Stimulated activated CD8-positive, alpha-beta memory T cell treated with anti-CD3 and anti-CD28 coated beads, Interleukin-7, amount 100 ng/mL, for 24 hours (primary cell): ENCODE measurements around the gene ATF5.
"Not testable (repeated sequence)": the region's sequence is repeated elsewhere in the genome, so short reads cannot be mapped to it uniquely, and the experiment has no call there.

Experiments used
- DNase-seq: peaks from one replicate; pipeline ENCODE4 v3.0.0-alpha.2; 2020; ENCODE audit warnings: low read depth

The ATF5 gene

DNA sequence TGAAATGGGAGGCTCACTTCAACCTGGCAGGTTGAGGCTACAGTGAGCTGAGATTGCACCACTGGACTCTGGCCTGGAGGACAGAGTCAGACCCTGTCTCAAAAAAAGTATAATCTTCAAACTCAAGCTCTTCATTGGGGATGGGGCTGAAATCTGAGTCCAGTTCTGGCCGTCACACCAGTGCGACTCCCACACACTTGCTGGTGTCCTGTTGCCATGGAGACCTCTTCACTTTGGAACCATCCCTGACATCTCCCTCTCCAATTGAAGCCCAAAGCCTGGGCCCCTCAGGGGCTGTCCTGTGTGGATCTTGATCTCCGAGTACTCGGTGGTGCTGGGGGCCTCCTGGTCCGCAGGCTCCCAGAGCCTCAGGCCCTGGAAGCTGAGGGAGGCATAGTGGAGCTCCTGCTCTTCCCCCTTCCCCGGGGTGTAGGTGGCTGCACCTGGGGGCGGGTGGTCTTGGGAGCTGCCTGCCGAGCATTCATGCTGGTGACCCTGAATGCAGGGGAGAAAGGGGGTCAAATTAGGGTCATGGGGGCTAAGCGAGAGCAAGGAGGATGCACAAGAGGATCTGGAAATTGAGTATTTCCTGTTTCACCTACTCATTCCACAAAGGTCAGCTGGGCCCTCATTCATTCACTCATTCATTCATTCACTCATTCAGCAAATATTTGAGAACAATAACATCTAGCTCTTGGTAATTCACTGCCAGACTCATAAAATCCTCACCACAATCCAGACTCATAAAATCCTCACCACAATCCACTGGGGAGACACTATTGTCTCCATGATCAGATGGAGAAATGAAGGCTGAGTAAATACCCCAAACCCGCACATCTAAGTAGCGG is 21.0 kb downstream of the ATF5 start:
- DNase-seq: no peak

DNA sequence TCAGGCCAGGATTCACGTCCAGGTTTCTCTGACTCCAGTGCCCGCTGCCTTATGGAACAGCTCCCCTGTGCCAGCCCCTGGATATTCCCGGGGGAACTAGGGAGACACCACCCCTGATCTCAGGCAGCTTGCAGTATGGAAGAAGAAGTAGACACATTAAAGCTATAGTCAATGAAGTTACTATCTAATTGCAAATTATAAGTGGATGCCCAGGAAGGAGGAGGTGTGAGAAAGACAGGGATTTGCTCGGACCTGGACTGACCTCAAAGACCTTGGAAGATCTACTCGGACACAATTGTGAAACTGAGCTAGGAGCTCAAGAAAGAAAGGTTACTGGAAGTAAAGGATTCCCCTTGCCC is 21.6 kb downstream of the ATF5 start:
- DNase-seq: no peak

DNA sequence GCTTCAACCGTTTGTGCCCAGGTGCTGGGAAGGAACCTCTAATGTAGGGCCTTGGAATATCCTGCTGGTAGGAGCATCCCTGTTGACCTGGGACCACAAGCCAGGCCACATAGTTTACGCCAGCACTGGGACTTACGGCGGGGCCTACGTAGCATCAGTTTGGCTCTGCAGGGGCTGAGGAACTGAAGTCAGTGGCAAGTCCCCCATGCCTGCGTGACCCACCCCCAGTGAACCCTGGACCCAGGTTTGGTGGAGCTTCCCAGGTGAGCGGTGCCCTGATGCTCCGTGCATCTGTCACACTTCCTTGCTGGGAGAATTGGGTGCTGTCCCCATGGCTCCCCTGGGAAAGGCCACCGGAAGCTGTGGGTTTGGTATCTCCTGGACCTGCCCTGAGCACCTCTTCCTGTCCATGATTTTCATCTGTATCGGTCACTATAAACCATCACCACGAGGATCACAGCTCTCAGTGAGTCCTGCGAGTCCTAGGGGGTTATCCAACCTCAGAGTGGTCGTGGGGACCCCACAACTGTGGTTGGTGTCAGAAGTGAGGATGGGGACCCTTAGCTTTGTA is 22.0 kb downstream of the ATF5 start:
- DNase-seq: no peak

DNA sequence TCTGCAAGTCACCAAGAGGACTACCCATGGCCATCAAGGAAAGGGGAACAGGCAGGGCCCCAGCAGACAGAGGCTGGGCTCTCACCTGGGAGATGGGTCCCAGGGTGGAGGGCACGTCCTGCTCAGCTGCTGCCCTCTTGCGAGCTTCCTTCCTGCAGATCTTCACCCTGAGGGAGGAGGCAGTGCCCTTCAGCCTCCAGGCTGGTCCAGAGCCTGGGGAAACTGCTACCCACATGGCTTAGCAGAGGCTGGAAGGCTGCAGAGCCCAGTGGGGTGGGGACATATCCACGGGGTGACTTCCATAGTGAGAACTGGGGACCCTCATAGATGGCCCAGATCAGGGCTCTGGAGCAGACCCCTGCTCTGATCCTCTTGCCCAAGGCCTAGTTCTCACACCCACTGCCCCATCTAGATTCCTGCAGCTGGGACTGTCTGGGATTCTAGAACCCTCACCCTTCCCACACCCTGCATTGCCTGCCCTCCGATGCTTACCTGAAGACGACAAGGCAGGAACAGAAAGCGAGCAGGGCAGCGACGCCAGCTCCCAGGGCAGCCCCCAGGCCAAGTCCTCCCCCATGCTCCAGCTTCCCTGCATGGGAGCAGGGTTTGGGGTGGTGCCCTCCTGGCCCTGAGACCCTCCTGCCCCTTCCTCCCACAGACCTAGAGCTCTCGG is 22.9 kb downstream of the ATF5 start:
- DNase-seq: no peak

DNA sequence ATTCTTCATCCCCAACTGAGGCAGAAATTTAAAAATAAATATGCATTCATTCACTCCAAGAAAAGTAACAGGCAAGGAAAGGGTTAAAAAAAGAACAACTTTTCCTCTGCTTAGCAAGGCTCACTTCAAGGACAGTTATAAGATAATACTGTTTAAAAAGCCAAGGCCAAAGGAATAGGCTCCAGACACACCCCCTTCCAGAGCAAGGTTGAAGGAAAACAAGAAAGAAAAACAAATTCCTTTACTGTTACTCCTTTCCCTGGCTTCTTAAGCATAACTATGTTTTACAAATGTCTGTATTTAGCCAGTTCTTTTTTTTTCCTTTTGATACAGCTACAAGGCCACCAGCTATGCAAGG is 23.5 kb downstream of the ATF5 start:
- DNase-seq: no peak

DNA sequence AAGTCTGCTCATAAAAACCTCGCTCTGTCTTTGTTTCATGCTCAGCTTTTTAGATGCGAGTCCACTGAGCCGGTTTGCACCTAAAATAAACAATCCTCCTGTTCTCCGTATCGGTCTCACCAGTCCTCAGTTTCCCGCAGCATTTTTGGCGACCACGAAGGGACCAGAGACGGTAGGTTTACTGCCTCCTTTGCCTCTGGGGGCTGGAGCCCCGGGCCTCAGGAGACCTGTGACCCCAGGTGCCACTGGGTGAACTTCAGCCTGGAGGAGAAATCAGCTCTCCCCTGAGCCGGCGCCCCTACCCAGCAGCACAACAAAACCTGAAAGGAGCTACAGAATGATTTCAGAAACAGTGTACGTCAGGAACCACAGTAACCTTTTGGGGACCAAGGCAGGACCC is 23.9 kb downstream of the ATF5 start:
- no peak for DNase-seq

DNA sequence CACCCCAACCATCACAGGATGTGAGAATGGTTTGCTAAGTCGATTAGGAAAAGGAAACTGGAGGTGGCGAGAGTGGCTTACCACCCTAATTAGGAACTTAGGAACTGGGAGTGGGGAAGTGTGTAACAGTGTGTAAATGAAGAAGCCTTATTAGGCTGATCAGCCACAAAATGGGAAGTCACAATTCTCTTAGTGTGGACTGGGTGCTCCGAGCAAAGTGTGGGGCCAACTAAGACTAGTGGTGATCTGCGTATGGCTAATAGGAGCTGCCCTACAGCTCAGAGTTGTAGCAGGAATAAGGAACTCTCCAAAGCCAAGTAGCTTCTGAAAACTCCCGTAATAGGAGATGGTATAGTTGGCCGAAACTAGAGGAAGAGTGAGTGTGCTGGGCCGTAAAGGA is 24.4 kb downstream of the ATF5 start:
- DNase-seq: no peak

DNA sequence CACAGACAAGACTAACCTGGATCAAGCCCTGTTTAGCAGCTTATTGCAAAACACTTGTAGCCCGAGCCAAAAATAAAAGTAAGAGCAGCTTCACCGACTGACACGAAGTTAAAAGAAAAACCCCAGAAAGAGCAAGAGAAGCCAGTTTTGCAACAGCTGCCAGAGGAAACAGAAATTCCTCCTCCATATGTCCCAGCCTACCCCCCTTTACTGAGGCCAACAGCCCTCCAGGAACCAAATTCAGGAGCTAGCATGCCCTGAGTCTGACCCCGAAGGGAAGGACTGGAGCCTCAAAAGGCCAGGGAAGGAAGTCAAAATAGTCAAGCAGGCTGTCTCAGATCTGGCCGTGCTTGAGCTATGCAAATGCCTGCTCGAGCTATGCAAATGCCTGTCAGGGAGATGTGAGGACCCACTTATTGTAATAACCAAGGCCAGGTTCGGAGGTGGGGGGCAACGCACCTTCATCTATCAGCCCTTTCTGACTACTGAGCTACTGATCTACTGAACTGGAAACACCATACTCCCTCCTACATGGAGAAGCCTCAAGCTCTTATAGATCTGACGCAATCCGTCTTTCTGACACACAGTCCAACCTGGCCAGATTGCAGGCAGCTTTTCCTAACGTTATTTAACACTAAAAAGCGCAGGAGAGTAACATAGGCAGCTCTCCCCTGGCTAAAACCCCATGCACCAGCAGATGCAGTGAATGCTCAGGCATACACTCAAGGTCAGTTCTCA is 25.3 kb downstream of the ATF5 start:
- DNase-seq: no peak

DNA sequence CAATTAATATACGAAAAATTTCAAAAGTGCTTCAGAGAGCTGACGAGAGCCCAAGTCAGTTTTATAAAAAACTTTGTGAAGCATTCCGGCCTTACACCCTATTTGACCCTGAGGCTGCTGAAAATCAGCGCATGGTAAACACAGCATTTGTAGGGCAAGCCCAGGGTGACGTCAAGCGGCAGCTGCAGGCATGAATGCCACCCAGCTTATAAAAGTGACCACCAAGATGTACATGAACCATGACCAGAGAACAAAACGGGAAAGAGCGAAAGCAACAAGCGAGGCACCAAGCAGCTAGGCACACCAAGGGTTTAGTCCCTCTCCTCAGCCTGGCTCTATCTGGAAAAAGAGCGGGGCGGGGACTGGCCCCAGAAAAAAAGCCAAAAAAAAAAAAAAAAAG is 25.9 kb downstream of the ATF5 start:
- DNase-seq: no peak

DNA sequence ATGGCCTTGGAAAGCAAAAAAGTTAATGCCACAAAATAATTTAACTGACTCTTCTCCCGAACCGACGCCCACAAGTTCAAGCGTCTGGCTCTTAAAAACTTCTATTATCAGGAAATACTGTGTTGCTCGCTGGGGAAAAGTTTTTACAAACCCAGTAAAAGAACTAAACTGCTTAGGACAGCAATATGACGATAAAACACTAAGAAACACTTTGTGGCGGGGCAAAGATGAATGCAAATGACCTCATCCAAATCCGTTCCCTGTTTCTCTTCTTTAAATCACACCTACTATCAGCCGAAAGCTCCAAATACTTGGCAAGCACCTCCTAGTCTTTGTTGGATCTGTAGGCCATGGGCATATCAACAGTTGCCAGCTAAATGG is 27.1 kb downstream of the ATF5 start:
- no peak for DNase-seq

DNA sequence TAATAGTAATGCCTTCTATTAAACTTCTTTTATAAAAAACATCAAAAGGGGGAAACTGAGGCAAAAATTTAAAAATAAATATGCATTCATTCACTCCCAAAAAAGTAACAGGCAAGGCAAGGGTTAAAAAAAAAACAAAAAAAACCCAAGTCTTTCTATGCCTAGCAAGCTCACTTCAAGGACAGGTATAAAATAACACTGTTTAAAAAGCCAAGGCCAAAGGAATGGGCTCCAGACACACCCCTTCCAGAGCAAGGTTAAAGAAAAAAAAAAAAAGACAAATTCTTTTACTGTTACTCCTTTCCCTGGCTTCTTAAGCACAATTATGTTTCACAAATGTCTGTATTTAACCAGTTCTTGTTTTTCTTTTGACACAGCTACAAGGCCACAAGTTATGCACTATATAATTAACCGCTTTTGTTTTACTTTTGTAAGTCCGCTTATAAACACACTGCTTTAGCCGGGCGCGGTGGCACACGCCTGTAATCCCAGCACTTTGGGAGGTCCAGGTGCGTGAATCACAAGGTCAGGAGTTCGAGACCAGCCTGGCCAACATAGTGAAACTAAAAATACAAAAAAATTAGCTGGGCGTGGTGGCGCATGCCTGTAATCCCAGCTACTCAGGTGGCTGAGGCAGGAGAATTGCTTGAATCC is 28.4 kb downstream of the ATF5 start:
- DNase-seq: no peak

DNA sequence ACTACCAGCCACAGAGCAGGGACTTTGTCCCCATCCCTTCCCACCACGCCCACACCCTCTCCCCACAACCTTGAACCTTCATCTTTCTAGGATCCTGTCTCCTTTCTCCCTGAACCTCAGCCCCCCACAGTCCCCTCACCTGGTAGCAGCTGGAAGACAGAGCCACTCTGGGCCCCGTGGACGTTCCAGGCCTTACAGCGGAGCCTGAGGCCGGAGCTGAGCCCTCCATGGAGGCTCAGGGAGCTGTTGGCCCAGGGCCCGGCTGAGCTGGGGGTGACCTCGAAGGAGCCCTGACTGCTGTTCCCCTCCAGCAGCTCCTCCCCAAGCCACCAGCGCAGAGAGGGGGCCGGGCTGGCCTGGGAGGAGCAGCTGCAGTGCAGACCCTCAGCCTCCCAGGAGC is 29.1 kb downstream of the ATF5 start:
- not testable (repeated sequence) for DNase-seq

DNA sequence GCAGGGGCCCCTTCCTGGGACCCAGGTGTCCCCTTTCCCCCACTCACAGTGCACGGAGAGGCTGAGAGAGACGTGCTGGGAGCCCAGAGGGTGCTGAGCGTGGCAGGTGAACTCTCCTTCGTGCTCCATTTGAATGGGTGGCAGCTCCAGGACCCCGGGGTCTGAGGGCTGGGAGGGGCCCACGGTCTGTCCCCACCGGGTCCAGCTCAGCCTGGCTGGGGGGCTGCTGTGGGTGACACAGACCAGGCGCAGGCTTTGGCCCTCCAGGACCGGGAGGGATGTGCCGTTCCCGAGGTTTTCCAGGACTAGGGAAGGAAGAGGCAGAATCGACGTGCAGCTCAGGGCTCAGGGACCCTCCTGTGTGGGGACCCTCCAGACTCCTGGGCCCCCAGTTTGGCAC is 29.6 kb downstream of the ATF5 start:
- not testable (repeated sequence) for DNase-seq

DNA sequence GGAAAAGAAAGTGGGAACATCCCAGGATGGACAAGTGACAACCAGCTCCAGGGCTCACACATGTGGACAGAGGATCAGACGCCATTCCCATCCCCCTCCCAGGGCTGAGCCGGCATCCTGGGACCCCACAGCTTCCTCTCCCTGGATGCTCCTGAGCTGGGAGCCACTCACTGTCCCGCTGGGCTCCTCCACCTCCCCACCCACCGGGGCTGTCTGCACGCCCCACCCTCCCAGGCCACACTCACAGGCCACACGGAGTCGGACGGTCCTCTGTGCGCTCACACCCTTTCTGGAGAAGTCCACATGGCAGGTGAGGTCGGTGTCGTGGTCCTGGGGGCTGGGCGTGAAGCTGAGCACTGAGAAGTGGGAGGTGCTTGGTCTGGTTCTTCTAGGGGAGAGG is 30.9 kb downstream of the ATF5 start:
- DNase-seq: not testable (repeated sequence)

DNA sequence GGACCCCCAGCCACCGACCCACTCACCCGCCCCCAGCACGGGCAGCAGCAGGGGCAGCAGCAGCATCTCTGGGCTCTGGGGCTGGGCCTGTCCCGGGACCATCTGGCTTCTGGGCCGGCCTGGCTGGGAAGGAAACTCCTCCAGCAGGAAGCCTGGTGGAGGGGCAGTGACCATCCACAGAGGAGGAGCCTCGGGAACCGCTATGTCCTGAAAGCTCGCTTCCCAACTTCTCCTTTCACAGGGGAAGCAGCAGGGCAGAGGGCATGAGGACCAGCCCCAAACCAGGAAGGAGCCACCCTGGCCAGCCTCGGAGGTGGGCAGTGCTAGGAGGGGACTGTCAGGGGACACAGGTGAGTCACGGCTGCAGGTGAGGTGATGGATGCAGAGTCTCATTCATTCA is 32.0 kb downstream of the ATF5 start, which contains the start of gene SIGLEC11:
Gene SIGLEC11 (minus strand): TSS at position 193 of the 400 bp plus-strand sequence. CDS start 91 bp downstream, at position 102.
- not testable (repeated sequence) for DNase-seq

DNA sequence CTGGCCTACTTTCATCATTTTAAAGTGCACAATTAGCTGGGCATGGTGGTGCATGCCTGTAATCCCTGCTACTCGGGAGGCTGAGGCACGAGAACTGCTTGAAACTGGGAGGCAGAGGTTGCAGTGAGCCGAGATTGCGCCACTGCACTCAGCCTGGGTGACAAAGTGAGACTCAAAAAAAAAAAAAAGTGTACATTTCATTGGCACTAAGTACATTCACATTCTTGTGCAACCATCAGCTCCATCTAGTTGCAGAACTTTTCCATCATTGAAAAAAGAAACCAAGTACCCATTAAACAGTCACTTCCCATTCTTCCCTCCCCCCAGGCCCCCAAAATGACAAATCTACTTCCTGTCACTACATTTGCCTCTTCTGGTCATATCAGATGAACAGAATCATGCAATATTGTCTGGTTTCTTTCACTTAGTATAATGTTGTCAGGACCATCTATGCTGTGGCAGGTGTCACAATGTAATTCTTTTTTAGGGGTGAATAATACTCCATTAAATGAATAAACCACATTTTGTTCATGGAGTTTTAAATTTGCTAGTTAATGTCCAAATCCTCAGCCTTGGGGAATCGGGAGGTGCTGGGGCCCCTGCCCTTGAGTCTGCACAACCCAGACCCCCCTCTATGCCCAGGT is 39.4 kb downstream of the ATF5 start:
- no peak for DNase-seq

DNA sequence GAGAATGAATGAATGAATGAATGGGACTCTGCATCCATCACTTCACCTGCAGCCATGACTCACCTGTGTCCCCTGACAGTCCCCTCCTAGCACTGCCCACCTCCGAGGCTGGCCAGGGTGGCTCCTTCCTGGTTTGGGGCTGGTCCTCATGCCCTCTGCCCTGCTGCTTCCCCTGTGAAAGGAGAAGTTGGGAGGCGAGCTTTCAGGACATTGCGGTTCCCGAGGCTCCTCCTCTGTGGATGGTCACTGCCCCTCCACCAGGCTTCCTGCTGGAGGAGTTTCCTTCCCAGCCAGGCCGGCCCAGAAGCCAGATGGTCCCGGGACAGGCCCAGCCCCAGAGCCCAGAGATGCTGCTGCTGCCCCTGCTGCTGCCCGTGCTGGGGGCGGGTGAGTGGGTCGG is 40.4 kb downstream of the ATF5 start:
- not testable (repeated sequence) for DNase-seq

DNA sequence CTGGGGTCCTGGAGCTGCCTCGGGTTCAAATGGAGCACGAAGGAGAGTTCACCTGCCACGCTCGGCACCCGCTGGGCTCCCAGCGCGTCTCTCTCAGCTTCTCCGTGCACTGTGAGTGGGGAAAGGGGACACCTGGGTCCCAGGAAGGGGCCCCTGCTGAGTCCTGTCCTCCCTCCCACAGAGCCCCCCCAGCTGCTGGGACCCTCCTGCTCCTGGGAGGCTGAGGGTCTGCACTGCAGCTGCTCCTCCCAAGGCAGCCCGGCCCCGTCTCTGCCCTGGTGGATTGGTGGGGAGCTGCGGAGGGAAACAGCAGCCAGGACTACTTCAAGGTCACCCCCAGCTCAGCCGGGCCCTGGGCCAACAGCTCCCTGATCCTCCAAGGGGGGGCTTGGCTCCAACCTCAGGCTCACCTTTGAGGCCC is 43.0 kb downstream of the ATF5 start:
- DNase-seq: no peak

DNA sequence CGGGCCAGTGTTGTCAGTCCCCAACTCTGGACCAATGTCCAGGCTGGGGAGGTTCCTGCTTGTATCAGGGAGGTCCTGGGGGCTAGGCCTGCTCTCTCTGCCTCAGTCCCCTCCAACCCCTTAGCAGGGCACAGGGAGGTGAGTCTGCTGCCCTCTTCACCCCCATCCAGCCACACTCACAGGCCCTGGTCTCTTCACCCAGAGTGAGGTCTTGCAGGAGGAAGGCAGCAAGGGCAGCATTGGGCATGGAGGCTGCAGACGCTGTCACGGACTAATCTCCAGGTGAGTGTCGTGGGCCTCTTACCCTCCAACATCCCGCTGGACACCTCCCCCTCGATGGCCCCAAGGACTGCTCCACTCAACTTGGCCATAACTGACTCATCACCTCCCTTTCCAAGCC is 43.8 kb downstream of the ATF5 start:
- DNase-seq: no peak

DNA sequence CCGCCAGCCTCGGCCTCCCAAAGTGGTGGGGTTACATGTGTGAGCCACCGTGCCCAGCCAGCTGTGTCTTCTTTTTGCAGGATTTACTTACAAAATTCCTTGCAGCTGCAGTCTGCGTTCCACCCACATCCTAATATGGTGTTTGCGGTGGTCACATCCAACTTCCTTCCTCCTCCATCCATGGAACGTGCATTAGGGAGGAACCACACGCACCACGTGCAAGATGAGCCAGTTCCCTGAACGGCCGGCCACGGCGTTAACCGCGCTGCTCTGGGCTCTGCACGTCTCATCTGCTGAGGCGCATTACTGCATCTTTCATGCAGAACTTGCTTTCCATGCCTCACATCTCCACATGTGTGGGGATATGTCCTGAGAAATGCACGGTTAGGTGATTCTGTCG is 45.0 kb downstream of the ATF5 start:
- DNase-seq: no peak

DNA sequence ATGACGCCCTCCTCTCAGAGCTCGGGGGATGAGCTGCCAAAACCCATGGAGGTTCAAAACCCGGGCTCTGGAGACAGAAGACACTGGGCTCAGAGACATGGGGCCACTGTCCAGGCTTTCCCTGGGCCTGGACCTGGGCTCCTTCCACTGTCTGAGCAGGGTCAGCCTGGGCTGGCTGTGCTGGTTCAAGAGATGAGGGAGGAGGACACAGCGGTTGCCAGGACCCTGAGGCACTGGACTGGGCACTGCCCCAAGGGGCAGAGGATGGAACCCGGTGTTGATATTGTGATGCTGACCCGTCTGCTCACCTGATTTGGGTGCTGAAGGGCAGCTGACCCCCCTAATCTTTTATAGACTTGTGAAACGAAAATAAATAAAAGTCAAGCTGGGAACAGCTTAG is 46.0 kb downstream of the ATF5 start:
- no peak for DNase-seq

DNA sequence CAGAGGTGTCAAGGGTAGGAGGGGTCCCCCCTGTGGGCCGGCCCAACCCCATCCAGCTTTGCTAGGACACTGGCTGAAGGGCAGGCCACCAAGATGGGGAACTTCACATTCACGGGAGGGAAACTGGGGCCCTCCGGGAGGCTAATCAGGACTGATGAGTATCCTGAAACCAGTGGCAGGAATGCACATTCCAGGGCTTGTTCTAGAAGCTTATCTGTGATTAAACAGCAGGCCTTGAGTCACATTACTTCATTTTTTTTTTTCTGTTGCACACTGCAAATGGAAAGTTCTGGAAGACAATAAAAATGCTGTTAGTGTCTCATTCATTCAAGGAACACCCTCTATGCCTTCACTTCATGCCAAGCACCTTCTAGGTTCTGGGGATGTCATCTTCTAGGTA is 47.5 kb downstream of the ATF5 start:
- no peak for DNase-seq
